ENCODE measurements around the gene DMRTC2.
A peak's percentile ranks its signal among the peaks of the same experiment; 100 is the strongest.

DMRTC2 gene
- total RNA-seq: 0 reads per million in 2 donors

GRCh38 chr19:41845001-41845050 is at the start of gene DMRTC2:
DMRTC2 (plus strand) TSS chr19:41845042; CDS start chr19:41847429, 2,387 bp downstream.
- DNase-seq: no peak

DNA sequence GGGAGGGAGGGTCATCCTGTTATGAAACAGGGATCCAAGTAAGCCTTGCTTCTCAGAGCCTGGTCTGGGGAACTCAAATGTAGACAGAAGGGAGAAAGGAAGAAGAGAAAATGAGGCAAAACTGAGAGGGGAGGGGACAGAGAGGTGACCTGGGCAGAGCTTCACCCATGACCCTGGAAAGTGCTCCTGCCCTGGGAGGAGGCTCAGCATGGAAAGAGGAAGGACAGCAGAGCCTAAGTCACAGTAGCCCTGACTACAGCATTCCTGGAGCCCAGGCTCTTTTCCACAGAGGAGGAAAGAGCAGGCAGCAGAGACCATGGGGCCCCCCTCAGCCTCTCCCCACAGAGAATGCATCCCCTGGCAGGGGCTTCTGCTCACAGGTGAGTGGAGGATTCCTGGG is 48.5 kb upstream of the DMRTC2 start, which contains the start of gene CEACAM3:
Gene CEACAM3, plus strand, starts transcription at position 226 of the 400 bp plus-strand sequence. Its CDS starts 91 bp downstream, at position 317.
- DNase-seq: no peak

DNA sequence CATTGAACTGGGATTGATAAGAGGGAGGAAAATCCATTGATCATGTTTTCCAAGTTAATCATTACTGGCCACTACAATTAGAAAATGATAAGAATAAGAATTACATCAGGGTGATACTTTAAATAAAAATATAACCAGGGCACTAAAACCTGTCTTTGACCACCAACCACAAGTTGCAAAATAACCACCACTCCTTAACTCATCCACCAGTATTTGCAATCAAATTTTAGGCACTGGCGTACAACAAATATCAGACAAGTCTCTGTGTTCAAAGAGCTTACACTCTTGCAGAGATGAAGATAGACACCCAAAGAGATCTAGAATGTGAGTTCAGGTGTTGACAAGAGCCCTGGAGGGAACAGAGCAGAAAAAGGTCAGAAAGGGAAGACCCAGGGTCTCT is 47.9 kb upstream of the DMRTC2 start:
- no peak for DNase-seq

DNA sequence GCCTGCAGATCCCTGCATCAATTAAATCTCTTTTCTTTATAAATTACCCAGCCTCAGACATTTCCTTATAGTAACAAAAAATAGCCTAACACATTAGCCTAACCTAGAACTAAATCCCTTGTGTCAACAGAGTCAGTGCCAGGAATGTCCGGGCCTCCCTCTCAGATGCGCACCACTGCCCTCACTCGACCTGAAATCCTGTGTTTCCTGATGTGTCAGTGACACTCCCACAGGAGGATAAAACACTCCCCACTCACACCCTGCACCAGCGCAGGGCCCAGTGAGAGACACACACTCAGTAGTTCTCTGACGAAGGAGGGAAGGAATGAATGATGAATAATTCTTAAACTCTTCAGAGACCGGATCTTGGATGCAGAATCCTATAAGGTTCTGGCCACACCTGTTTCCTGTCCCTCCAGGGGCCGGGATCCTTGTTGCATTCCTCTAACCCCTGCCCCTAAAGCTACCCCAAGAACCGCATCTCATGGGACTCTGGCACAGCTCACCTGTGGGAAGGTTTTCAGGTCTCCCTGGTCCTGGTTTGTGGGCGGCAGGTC is 45.3 kb upstream of the DMRTC2 start:
- no peak for DNase-seq

GRCh38 chr19:41801031-41801430 is 43.8 kb upstream of the DMRTC2 start:
- no peak for DNase-seq

GRCh38 chr19:41801792-41802211 is 43.0 kb upstream of the DMRTC2 start:
- no peak for DNase-seq

DNA sequence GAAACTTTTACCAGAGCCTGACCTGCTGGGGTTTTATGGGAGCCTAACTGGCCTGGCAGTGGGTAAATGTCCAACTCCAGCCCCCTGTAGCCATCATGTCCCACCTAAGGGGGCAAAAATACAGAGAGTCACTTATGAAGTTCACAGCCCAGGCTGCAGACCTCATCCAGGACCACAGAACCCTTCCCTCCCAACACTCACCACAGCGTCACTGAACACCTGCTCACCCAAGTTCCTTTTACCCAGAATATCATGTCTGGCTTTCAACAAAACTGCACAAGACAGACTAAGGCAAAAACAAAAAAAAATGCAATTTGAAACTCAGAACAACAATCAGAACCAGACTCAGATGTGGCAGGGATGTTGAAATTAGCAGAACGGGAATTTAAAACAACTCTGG is 42.1 kb upstream of the DMRTC2 start:
- no peak for DNase-seq

DNA sequence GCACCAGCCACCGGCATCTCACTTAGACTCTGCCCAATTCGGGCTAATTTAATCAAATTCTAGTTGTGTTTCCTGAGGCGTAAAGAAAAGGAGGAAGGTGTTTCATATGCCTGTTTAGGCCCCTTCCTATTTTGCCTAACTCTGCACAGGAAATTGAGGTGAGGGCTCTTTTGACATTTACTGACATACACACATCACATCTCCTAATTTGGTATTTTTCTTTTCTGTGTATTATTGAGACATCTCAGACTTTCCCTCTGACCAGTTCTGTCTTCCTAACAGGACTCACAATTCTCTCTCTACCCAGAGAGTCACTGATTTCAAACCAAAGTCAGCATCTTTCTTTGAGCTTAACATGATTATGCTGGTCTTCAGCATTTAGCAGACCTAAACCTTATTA is 40.5 kb upstream of the DMRTC2 start:
- no peak for DNase-seq

DNA sequence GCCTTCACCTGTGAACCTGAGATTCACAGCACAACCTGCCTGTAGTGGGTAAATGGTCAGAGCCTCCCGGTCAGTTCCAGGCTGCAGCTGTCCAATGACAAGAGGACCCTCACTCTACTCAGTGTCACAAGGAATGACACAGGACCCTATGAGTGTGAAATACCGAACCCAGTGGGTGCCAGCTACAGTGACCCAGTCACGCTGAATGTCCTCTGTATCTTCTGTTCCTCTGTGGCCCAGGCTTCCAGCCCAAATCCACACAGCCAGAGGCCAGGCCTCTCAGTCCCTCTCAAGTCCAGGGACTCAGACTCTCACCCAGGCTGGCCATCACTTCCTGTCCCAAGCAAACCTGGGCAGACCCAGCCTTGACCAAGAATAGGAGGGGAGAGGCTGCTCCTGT is 37.7 kb upstream of the DMRTC2 start:
- no peak for DNase-seq

DNA sequence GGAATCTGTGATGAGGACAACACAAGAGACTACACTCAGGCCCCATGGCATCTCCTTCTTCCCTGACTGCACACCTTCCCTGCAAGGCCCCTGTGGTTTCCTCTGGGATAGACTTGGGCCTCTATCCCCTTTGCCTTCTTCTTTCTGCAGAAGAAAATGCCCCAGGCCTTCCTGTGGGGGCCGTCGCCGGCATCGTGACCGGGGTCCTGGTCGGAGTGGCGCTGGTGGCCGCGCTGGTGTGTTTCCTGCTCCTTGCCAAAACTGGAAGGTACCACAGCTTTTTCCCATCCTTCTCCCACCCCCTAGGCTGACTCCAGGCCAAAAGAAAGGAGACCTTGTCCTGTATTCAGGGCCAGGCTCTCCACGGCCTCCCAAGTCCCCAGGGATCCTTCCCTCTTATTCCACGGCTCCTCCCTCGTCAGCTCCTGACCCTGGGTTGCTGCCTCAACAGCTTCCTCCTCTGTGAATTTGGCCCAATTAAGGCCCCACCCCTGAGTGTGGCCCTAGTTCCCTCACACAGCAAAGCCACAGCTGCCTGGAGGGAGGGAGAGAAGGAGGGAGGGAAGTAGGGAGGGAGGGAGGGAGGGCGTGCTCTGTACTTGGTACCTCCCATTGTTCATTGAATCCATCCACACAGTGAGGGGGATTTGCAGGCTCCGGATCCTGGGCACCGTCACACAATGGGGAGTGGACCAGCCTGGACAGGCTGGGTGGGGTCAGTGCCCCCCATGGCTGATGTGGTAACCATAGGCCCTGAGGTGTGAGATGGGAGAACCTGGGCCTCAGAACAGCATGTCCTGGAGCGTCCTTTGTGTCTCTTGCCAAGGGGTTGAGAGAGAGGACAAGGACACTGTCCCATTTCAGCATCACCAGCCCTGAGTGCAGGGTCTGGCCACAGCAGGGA is 35.9 kb upstream of the DMRTC2 start:
- no peak for DNase-seq

- DNase-seq: no peak
Observed at GRCh38 chr19:41810301-41810700, 34.5 kb upstream of the DMRTC2 start.

DNA sequence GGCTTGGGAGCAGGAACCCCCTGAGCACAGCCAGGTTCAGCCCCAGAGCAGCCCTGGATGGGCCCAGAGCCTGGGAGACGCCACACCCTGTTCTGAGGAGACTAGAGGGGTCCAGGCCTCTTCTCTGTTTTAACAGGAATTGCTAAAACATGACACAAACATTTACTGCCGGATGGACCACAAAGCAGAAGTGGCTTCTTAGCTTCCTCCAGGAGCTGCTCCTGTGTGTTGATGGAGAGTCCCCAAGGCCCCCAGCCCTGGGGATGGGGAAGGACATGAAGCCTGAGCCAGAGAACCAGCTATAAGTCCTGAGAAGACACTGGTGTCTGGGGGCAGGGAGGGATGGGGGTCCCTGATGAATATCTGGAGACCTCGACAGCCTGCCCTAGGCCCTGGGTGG is 33.8 kb upstream of the DMRTC2 start:
- no peak for DNase-seq

GRCh38 chr19:41811981-41812380 is 32.9 kb upstream of the DMRTC2 start:
- no peak for DNase-seq

GRCh38 chr19:41813911-41814310 is 30.9 kb upstream of the DMRTC2 start:
- DNase-seq: no peak

DNA sequence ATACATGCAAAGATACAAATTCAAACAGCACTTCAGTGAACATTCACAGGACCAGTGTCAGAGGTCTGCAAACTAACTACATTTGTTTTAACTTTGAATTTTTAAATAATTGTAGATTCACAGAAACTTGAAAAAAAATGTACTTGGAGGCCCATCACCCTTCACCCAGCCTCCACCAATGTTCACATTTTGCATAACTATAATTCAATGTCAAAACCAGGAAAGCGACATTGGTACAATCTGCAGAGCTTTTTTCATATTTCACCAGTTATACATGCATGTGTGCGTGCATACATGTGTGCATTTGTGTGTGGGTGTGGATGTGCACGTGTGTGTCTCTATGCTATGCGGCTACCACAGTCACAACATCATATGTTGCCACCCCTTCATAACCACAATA is 29.5 kb upstream of the DMRTC2 start:
- no peak for DNase-seq

GRCh38 chr19:41816761-41817160 is 28.1 kb upstream of the DMRTC2 start:
- DNase-seq: no peak

DNA sequence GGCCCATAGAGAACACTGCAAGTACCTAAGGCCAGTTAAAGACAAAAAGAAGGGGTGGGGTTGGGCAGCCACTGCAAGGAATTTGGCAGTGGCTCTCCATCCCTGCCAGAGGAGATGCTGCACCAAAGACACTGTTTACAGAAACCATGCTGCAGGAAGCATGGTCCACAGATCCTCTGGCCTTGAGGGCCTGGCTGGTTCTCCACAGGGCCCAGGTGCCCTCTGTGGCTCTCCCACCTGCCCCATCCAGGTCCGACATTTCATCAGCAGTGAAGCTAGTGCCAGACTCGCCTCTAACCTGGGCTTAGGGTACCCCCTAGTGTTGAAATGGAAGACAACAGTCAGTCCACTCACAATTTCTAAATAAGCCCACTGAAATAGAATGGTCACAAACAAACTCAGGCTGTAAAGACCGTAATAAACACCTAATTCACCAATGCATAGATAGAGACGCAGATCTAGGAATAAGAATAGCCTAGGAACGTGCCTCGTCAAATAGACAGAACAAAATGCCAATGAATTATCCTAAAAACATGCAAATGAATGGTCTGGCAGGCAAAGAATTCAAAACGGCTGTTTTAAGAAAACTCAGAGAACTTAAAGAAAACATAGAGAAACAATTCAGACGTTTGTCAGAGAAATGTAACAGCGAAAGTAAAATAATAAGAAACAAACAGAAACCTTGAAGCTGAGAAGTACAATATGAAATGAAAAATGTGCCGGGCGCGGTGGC is 23.7 kb upstream of the DMRTC2 start:
- peak in 2 of 5 experiments; percentile 15 to 43 for DNase-seq

DNA sequence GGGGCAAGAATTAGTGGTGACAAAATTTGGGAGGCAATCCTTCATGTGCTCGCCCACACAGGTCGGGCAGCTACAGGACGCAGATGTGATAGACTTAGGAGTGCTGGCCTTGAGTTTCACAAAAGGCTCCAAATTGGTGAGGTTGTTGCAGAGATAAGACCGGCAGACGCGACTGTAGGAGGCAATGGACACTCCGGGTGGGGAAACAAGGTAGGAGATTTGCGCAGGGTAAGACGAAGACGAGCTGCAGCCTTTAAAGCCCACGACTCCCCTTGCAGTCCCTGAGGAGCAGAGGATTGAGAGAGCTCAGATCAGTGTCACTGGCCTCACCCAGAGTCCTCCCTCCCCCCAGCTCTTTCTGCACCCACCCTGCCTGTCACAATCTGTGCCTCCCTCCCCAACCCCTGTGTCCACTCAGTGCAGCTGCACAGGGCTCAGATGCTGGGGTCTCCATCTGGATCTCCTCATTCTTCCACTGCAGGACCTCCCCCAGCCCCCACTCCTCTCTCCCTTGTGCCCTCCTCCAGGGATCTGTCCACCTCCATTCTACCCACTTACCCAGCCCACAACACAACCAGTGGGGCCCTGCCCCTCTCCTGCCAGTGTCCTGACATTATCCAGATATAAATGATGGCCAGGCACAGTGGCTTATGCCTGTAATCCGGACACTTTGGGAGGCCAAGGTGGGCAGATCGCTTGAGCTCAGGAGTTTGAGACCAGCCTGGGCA is 6.7 kb upstream of the DMRTC2 start:
- no peak for DNase-seq

- no peak for DNase-seq
Observed at GRCh38 chr19:41839211-41839610, 5.6 kb upstream of the DMRTC2 start.

- DNase-seq: no peak
Observed at GRCh38 chr19:41843371-41843770, 1.5 kb upstream of the DMRTC2 start.

GRCh38 chr19:41844601-41845000 is 241 bp upstream of the DMRTC2 start, which contains the start of gene LYPD4:
LYPD4 (minus strand) TSS chr19:41844683; CDS start chr19:41839285, 5,398 bp downstream.
- no peak for DNase-seq

DNA sequence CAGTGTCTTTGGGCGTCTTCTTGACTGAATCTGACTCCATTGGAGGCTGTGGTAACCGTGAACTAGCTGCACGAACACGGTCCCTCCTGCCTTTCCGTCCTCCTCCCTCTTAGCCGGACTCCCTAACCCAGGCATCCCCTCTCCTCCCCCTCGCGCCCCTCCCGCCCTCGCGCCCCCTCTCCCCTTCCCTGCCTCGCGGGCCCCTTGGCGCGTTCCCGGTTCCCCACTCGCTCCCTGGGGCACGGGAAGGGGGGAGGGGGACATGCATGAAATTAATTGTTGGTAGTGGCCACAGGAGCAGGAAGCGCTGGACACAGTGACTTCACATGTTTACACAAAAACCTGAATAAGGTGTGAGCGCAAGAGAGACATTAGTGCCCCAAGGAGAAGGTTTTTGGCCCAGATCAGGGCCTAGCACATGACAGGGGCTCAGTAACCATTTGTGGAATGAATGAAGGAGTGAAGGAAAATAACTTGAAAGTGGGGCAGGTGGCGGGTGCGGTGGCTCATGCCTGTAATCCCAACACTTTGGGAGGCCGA is 279 bp downstream of the DMRTC2 start:
- DNase-seq: no peak

All from T-helper 2 cell (primary cell).